Thyroid gland (tissue), 4 donors: Measurements from ENCODE around the gene OR2V2.

Experiments used
- POLR2A ChIP-seq, 2 donors: fragments of 450-650 bp; IDR thresholded peaks; one replicate each; pipeline ENCODE4 v1.6.1; 2017; ENCODE audit warnings: antibody characterized with exemption in 2 of 2, mild to moderate bottlenecking in 2 of 2, moderate library complexity in 1 of 2
- TF ChIP-seq, protein P1 (sequence below), 6 experiments: fragments of 200-600 bp in 3 of 6; fragments of 450-650 bp in 3 of 6; sonication (generic) in 3 of 6; IDR thresholded peaks; one replicate each; pipeline ENCODE4 v1.5.1; 2016 to 2019; ENCODE audit warnings: antibody characterized with exemption in 6 of 6, mild to moderate bottlenecking in 2 of 6, inconsistent platforms in 1 of 6, moderate library complexity in 1 of 6

DNA sequence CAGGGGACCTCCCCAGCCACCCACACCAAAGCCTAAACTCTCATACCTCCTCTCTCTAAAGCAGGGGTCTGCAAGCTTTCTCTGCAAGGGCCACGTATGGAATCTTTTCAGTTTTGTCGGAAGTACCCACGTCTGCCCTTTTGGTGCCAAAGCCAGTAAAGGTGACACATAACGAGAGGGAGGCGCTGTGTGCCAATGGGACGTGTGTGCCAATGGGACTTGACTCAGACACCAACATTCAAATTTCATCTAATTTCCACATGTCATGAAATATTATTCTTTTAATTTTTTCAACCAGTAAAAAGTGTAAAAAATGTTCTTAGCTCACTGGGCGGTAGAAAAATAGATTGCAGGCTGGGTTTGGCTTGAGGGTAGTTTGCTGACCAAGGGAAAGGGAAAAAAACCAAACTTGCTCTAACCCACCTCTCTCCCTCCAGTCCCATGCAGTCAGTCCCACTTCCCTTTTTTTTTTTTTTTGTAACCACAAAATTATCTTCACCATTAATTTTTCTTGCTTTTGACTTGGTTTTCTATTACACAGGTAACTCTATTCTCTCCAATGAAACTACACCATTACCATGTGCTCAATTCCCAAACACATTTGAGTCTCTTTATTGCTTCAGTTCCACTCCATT, 41.9 kb upstream of the OR2V2 start:
- TF ChIP-seq, protein P1, sequence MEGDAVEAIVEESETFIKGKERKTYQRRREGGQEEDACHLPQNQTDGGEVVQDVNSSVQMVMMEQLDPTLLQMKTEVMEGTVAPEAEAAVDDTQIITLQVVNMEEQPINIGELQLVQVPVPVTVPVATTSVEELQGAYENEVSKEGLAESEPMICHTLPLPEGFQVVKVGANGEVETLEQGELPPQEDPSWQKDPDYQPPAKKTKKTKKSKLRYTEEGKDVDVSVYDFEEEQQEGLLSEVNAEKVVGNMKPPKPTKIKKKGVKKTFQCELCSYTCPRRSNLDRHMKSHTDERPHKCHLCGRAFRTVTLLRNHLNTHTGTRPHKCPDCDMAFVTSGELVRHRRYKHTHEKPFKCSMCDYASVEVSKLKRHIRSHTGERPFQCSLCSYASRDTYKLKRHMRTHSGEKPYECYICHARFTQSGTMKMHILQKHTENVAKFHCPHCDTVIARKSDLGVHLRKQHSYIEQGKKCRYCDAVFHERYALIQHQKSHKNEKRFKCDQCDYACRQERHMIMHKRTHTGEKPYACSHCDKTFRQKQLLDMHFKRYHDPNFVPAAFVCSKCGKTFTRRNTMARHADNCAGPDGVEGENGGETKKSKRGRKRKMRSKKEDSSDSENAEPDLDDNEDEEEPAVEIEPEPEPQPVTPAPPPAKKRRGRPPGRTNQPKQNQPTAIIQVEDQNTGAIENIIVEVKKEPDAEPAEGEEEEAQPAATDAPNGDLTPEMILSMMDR (IDR thresholded peaks at IDR 0.05) = no peak
- no peak for TF ChIP-seq POLR2A (IDR thresholded peaks at IDR 0.05)
